Keratinocyte (primary cell): ENCODE measurements around the gene MPV17L2. TPM values are rescaled to one million over a fixed set of nuclear protein-coding genes. Genes with fewer than 3 reads are reported as not detected.

Experiments used
- DNase-seq: peaks from one replicate; pipeline ENCODE4 v3.0.0-alpha.2; 2011; ENCODE audit warnings: low read depth, missing footprints, low spot score
- FAIRE-seq: peaks from 2 replicates; lab custom pipeline; 2011; peaks lifted over from hg19 to GRCh38; lab: Jason Lieb, UNC
- H2AFZ ChIP-seq: 2 replicates; pipeline ENCODE4 v1.6.0; 2012; ENCODE audit warnings: low read length, control low read depth, inconsistent platforms; ENCODE audit not compliant: control insufficient read depth
- H3K27ac ChIP-seq: 2 replicates; pipeline ENCODE4 v1.5.1; 2011; ENCODE audit warnings: low read length; ENCODE audit not compliant: control insufficient read depth, insufficient read depth
- H3K27me3 ChIP-seq: 3 replicates; pipeline ENCODE4 v1.6.0; 2011; ENCODE audit warnings: low read length; ENCODE audit not compliant: control insufficient read depth, insufficient read depth; ENCODE audit errors: extremely low read depth
- H3K36me3 ChIP-seq, 2 experiments: 2 replicates in 1 of 2; 3 replicates in 1 of 2; pipeline ENCODE4 v1.5.1; 2011; ENCODE audit warnings: low read length in 2 of 2, mild to moderate bottlenecking in 1 of 2; ENCODE audit not compliant: control insufficient read depth in 2 of 2, insufficient read depth in 2 of 2; ENCODE audit errors: extremely low read depth in 1 of 2
- H3K4me1 ChIP-seq: 3 replicates; pipeline ENCODE4 v1.5.1; 2011; ENCODE audit warnings: low read length; ENCODE audit not compliant: control insufficient read depth, insufficient read depth; ENCODE audit errors: extremely low read depth
- H3K4me2 ChIP-seq: 3 replicates; pipeline ENCODE4 v1.6.0; 2011; ENCODE audit warnings: low read depth, low read length; ENCODE audit not compliant: control insufficient read depth, insufficient read depth; ENCODE audit errors: extremely low read depth
- H3K4me3 ChIP-seq, 3 experiments: fragments of 200-600 bp in 1 of 3; sonication (generic) in 1 of 3; 2 replicates in 2 of 3; 3 replicates in 1 of 3; pipeline ENCODE4 v1.5.1; 2011 to 2016; ENCODE audit warnings: low read length in 3 of 3, mild to moderate bottlenecking in 3 of 3, control low read depth in 2 of 3, inconsistent platforms in 1 of 3, low read depth in 1 of 3, mixed read lengths in 1 of 3, mixed run types in 1 of 3, moderate library complexity in 1 of 3; ENCODE audit not compliant: control insufficient read depth in 2 of 3, insufficient read depth in 2 of 3; ENCODE audit errors: extremely low read depth in 1 of 3
- H3K79me2 ChIP-seq: 2 replicates; pipeline ENCODE4 v1.6.0; 2012; ENCODE audit warnings: low read length; ENCODE audit not compliant: control insufficient read depth, insufficient read depth
- H3K9ac ChIP-seq: 3 replicates; pipeline ENCODE4 v1.6.0; 2011; ENCODE audit warnings: low read length; ENCODE audit not compliant: control insufficient read depth, insufficient read depth; ENCODE audit errors: extremely low read depth
- H3K9me1 ChIP-seq: 3 replicates; pipeline ENCODE4 v1.6.0; 2011; ENCODE audit warnings: low read length; ENCODE audit not compliant: control insufficient read depth, insufficient read depth; ENCODE audit errors: extremely low read depth
- H3K9me3 ChIP-seq: 2 replicates; pipeline ENCODE4 v1.5.1; 2012; ENCODE audit warnings: low read depth, low read length; ENCODE audit not compliant: control insufficient read depth
- H4K20me1 ChIP-seq: 3 replicates; pipeline ENCODE4 v1.6.0; 2011; ENCODE audit warnings: low read length; ENCODE audit not compliant: control insufficient read depth, insufficient read depth; ENCODE audit errors: extremely low read depth
- EZH2 ChIP-seq: IDR thresholded peaks from one replicate; pipeline ENCODE4 v1.6.1; 2012; ENCODE audit warnings: inconsistent platforms, mild to moderate bottlenecking, low read length, moderate library complexity
- dilution Hi-C: fragments of 300-500 bp; cut with MboI; formaldehyde crosslinking; loops from one replicate; pipeline ENCODE4 v1.7.0; 2020; ENCODE audit warnings: low sequenced_read_pairs; ENCODE audit not compliant: extremely low pct_ligation_motif_present
- polyA plus RNA-seq, 5 experiments: library from polyadenylated mRNA; depleted of rRNA in 3 of 5; stranded (reverse) in 3 of 5; stranded (forward) in 1 of 5; unstranded in 1 of 5; fragments of >200 nt; gene quantifications; 1 replicate in 1 of 5; 2 replicates in 3 of 5; 3 replicates in 1 of 5; pipeline versions ENCODE4 v1.2.1 to v1.2.3, GENCODE V29; 2011 to 2012; ENCODE audit warnings: missing spikeins in 2 of 5, low read depth in 1 of 5, low replicate concordance in 1 of 5
- TF ChIP-seq, protein P1 (sequence below), 3 experiments: IDR thresholded peaks in 1 of 3; conservative IDR thresholded peaks in 1 of 3; optimal IDR thresholded peaks in 1 of 3; 2 replicates in 2 of 3; 3 replicates in 1 of 3; pipeline versions ENCODE3 to v1.5.1; 2011; ENCODE audit warnings: low read length in 3 of 3, mild to moderate bottlenecking in 3 of 3, moderate library complexity in 2 of 3, control low read depth in 1 of 3, inconsistent platforms in 1 of 3; ENCODE audit not compliant: insufficient read depth in 2 of 3; ENCODE audit errors: extremely low read depth in 1 of 3

The MPV17L2 gene
- polyA plus RNA-seq, 1 donor (not counting 4 experiments of a cell fraction or from before 2014, with no cell fraction given) = 26.3 TPM

DNA sequence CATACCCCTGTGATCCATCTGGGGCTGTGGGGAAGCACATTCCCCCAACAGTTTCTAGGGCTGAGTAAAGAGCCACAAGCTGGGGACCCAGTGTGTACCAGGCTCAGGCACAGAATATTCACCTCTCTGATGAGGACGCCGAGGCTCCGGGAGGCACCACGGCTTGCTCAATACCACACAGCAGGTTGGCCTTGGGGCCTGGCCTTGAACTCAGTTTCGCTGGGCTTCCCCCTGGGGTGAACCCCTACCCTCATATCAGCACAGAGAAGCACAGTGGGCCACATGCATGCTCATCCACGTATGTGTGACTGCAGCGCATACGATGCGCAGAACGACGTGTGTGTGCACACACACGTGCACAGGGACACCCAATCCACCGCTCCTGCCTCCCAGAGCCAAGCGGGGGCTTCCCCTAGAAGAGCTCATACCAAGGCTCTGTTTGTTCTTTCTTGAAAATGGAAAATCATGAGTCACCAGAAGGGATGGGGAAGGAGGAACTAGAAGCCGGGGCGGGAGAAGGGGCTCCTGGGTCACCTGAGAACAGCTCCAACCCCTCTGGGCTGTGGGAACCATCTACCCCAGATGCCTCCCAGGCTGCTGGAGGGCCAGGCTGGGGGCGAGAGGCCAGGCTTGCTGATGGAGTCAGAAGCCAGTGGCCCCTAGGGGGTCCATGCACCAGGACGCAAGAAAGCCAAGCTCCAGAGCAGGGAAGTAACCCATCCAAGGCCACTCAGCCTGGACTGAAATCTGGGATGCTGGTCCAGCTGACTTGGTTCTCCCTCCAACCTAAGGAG, 38.1 kb downstream of the MPV17L2 start:
- Histone ChIP-seq H3K9ac (no peak overlapping the region), H3K36me3 (no peaks in the 10 kb centered on the region), H4K20me1 (no peaks in the 10 kb centered on the region), H3K27ac (no peak overlapping the region), H3K4me1 (no peaks in the 10 kb centered on the region), H3K4me3 (no peak overlapping the region), H3K79me2 (no peaks in the 10 kb centered on the region), H3K9me1 (no peaks in the 10 kb centered on the region), H2AFZ (no peak overlapping the region), H3K9me3 (no peaks in the 10 kb centered on the region), H3K4me2 (no peak overlapping the region), H3K27me3 (peaks cover 26% of the 10 kb centered on the region)
- FAIRE-seq (no peak), DNase-seq (no peak)
- dilution Hi-C loops = no loop called here
- TF ChIP-seq, protein P1, sequence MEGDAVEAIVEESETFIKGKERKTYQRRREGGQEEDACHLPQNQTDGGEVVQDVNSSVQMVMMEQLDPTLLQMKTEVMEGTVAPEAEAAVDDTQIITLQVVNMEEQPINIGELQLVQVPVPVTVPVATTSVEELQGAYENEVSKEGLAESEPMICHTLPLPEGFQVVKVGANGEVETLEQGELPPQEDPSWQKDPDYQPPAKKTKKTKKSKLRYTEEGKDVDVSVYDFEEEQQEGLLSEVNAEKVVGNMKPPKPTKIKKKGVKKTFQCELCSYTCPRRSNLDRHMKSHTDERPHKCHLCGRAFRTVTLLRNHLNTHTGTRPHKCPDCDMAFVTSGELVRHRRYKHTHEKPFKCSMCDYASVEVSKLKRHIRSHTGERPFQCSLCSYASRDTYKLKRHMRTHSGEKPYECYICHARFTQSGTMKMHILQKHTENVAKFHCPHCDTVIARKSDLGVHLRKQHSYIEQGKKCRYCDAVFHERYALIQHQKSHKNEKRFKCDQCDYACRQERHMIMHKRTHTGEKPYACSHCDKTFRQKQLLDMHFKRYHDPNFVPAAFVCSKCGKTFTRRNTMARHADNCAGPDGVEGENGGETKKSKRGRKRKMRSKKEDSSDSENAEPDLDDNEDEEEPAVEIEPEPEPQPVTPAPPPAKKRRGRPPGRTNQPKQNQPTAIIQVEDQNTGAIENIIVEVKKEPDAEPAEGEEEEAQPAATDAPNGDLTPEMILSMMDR (optimal IDR thresholded peaks at IDR 0.05 in 1 of 3, IDR thresholded peaks at IDR 0.05 in 1 of 3, conservative IDR thresholded peaks at IDR 0.05 in 1 of 3; ENCODE audit: extremely low read depth in 1 of 3, insufficient read depth in 2 of 3, low read length in 3 of 3) = no peak
- peak; percentile 27 for TF ChIP-seq EZH2

DNA sequence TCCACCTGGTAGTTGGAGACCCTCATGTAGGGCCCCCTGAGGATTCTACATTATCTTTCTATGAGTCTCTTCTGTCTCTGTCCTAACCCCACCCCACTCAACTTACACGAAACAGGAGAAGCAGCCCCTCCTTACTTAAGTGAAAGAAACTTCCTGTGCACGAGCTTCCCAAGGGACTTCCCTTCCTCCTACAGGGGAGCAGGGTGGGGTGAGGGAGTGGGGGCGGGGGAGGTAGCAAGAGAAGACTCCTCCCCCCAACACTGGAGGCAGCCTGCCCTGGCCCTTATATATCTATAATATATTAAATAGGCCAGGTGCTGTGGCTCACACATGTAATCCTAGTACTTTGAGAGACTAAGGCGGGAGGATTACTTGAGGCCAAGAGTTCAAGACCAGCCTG, 38.8 kb downstream of the MPV17L2 start:
- H2AFZ ChIP-seq = no peak overlapping the region
- no peaks in the 10 kb centered on the region for H3K79me2 ChIP-seq

More for the DNA sequence above, 38.8 kb downstream of the MPV17L2 start:
- DNase-seq (no peak), FAIRE-seq (no peak)
- H3K4me1 ChIP-seq = no peaks in the 10 kb centered on the region
- dilution Hi-C loops = no loop called here
- no peak overlapping the region for H3K4me2 ChIP-seq
- no peaks in the 10 kb centered on the region for H3K9me3 ChIP-seq
- H3K27ac ChIP-seq = no peak overlapping the region
- H3K9me1 ChIP-seq = no peaks in the 10 kb centered on the region
- H3K4me3 ChIP-seq = no peak overlapping the region
- H4K20me1 ChIP-seq = no peaks in the 10 kb centered on the region
- H3K27me3 ChIP-seq = peaks cover 20% of the 10 kb centered on the region
- H3K9ac ChIP-seq = no peak overlapping the region
- no peaks in the 10 kb centered on the region for H3K36me3 ChIP-seq
- TF ChIP-seq, protein P1 (optimal IDR thresholded peaks at IDR 0.05 in 1 of 3, IDR thresholded peaks at IDR 0.05 in 1 of 3, conservative IDR thresholded peaks at IDR 0.05 in 1 of 3; ENCODE audit: extremely low read depth in 1 of 3, insufficient read depth in 2 of 3, low read length in 3 of 3) = no peak
- TF ChIP-seq EZH2 = no peak
